DMS114 treated with DMSO at 0.1 percent for 48 hours (cell line): ENCODE measurements around the gene HIF3A.
"Not testable (repeated sequence)": the region's sequence is repeated elsewhere in the genome, so short reads cannot be mapped to it uniquely, and the experiment has no call there.

Experiments
- DNase-seq: peaks from one replicate; lab custom pipeline; 2025; ENCODE audit not compliant: unreplicated experiment; lab: John Stamatoyannopoulos, UW

Gene HIF3A

DNA sequence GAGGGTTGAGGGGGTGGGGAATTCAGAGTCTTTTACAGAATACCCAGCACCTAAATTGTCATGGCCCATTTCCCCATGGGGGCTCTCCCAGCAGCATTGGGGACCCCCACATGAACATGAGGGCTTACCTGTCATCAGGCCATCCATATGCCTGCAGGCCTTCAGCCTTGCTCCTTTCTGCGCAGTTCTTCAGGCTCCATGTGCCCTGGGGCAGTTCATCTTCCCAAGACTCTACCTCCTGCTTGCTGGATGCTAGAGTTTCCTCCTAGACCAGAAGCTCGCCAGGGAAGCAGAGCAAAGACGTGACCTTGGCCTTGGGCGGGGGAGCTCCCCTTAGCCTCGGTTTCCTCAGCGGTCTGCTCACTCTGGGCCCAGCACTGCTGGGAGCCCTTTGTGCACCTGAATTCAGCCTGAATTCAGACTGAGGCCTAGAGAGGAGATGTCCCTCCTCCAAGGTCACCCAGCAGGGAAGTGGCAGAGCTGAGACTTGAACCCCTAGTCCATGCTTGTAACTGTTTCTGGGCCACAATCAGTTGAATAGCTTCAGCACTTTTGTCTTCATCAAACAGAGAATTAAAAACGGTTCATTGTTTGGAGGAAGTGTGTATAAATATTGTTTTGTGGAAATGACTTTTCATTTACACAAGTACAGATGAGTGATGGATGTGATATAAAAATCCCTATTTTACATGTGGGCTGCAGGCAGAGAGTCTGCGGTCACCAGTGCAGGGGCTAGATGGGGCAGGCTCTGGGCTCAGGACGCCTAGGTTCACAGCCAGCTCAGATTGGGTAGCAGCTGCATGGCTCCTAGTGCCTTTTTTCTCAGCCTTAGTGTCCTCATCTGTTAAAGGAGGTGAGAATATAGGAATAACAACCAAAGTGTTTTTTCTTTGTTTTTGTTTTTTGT is 59.6 kb downstream of the HIF3A start:
- DNase-seq: no peak

DNA sequence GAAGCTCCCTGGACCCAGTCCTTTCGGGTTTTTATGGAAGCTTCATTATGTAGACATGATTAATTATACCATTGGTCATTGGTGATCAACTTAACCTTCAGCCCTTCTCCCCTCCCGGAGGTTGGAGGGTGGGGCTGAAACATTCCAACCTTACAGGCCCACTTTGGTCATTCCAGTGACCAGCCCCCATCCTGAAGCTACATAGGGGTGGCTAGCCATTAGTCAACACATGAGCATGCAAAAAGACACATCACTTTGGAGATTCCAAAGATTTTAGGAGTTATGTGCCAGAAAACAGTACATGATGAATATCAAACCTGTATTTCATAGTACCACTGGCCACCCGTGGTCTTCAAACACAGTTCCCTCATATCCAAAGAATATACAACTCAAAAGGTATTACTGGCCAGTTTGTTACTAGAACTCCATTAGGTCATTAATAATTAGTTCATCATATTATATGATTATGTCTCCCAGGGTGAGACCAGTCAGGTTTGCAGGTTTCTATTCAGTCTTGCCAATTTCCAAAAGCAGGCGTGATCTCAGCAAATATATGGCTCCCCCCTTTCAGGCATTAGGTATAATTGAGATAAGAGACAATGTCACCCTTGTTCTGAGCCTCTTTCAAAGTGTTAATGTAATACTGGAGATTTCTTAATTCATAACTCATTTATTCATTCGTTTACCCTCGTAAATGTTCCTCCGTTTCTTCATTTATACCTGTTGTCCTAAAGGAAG is 61.2 kb downstream of the HIF3A start:
- no peak for DNase-seq

DNA sequence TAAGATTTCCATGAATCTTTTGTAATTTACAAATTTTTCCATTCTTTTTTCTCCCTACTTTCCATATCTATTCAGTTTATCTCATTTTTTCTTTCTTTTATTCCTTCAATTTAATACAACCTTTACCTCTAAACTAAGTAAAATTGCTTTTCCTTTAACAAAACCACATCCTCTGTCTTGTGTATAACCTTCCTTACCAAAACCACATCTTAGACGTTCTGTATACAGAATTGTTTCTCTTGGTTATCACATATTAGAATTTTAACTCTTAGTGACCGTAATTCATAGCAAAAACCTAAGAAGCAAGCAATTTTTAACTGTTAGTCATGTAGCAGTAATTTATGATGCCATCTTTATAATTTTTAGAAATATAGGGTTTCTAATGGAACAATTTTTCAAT is 65.1 kb downstream of the HIF3A start:
- DNase-seq: no peak

DNA sequence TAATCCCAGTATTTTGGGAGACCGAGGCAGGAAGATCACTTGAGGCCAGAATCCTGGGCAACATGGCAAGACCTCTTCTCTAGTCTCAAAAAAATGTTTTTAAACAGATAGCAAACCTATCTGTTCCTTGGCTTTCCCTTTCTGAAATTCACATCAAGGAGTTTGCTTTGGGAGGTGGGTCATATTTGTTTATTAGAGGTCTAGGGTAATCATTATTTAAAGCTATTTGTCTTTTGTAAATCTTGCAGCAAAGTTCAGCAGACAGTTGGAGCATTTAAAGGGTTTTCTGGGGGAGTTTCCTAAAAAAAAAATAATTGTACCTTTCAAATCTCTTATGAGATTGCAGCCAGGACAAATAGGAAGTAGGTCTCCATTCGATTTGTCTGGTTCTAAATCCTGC is 67.5 kb downstream of the HIF3A start:
- DNase-seq: no peak

DNA sequence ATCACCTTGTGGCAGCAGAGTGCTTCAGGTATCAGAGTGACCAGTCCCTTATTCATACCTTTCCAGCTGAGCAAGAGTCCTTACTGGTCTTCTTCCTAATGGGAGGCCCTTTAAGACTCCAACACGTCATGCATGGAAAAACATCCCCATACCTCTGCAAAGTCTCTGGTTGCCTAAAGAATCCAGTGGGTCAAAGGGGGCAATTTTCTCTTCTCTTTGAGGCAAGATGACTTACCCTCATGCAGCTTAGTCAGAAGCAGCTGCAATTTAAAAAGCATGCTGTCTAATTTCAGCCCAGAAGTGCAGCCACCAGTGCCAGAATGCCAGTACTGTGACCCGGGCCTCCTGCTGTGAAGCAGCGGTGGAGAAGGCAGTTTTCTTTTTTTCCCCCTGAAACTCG is 68.7 kb downstream of the HIF3A start:
- DNase-seq: no peak

DNA sequence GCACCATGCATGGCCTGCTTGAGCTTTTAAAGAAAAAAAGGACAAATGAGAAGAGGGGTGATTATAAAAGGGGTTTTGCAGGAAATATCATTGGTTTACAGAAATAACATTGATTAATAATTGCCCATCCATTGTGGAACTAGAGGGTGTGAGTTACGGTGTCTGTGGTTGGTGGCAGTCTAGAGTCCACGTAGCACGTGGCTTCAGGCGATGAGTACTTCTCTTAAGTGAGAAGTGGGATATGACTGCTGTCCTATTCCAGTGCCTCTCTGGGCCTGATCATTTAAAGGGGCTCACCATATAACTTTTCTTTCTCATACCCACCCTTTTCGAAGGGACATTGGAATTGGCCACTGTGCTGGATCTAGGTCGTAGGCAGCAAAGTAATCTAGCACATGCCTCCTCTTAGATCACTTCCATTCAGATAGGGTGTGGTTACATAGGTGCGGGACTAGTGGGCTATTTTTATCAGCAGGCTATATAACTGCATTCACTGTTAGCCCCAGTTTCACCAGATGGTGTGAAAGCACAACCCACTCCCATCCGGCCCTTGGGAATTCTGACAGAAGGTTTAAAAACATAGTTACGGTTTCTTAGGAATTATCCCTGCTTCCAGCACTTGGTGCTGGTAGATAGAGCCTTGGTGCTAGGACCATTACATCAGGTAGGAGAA is 69.9 kb downstream of the HIF3A start:
- no peak for DNase-seq

DNA sequence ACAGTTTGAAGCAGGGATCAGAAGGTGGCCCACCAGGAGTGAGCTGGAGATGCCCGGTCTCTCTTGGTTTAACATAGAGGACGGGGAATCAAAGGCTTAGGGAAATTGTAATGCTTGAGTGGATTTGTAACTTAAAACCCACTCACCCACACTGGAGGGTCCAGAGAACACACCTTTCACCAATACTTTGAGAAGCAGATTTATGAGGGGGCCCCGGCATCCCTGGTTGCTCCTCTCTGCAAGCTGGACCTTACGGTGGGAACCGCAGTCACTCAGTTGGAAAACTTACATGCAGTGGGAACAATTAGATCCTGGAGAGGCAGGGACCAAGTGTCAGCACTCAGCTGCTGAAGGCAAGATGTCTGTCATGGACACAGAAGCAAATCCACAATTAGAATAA is 70.6 kb downstream of the HIF3A start:
- no peak for DNase-seq

DNA sequence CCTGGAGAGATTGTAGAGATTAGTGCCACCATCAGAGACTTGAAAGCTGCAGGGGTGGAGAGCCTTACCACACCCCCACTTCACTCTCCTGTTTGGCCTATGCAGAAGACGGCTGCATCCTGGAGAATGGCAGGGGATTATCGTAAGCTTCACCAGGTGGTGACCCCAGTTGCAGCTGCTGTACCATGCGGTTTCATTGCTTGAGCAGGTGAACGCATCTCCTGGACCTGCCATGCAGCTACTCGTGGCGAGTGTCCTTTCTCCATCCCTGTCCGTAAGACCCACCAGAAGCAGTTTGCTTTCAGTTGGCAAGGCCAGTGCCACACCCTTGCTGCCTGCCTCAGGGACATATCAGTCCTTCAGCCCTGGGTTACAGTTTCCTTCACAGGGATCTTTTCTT is 71.3 kb downstream of the HIF3A start:
- no peak for DNase-seq

DNA sequence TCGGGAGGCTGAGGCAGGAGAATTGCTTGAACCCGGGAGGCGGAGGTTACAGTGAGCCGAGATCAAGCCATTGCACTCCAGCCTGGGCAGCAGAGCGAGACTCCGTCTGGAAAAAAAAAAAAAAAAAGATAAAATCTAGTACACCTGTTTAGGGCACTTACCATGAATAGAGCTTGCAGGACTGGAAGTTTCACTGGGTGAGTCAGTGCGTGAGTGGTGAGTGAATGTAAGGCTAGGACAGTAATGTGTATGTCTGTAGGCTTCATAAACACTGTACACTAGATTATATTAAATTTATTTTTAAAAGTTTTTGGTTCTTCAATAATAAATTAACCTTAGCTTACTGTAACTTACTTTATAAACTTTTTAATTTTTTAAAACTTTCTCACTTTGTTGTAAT is 73.0 kb downstream of the HIF3A start:
- no peak for DNase-seq

DNA sequence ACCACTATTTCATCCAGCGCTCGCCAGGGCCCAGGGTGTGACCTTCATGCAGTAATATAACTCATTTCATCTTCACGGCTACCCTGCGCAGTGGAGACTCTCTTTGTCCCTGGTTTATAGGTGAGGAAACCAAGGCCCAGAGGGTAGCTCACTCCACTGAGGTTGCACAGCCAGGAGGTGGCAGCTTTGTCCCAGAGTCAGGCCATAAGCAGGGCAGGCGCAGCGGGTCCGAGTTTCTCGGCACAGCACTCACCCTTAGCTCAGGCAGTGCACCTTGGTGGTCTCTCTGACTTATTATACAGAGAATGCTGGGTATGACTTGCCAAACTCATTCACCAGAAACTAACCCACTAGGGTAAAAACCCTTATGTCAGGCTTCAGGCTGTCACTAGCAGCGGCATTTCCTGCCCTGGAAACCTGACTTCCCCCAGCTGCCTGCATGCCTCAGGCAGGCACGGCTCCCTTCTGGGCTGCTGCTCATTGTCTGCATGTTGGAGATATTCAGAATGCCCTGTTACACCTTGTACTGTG is 74.6 kb downstream of the HIF3A start:
- no peak for DNase-seq

DNA sequence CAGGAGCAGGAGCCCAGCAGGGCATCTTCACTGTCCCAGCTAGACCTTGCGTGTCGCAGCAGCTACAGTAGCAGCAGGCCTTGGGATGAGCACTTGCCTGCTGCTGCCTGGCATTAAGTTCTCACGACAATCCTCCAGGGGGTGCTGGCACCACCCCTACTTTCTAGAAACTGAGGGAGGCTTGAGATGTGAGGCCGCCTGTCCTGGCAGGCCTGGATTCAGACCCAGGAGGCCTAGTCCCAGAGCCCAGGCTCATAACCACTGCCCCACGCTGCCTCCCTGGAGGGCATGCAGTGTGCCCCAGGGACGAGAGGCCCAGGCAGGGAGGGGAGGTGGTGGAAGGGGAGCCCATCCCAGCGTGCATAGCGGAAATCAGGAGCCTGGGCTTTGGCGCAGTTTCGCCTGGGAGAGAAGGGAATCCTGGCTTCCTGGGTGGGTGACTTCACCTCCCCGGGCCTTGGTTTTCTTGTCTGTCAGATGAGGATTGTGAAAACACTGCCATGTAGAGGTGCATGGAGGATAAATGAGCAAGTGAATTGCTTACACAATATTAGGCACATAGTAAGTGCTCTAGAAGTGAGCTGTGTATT is 76.2 kb downstream of the HIF3A start:
- DNase-seq: no peak

DNA sequence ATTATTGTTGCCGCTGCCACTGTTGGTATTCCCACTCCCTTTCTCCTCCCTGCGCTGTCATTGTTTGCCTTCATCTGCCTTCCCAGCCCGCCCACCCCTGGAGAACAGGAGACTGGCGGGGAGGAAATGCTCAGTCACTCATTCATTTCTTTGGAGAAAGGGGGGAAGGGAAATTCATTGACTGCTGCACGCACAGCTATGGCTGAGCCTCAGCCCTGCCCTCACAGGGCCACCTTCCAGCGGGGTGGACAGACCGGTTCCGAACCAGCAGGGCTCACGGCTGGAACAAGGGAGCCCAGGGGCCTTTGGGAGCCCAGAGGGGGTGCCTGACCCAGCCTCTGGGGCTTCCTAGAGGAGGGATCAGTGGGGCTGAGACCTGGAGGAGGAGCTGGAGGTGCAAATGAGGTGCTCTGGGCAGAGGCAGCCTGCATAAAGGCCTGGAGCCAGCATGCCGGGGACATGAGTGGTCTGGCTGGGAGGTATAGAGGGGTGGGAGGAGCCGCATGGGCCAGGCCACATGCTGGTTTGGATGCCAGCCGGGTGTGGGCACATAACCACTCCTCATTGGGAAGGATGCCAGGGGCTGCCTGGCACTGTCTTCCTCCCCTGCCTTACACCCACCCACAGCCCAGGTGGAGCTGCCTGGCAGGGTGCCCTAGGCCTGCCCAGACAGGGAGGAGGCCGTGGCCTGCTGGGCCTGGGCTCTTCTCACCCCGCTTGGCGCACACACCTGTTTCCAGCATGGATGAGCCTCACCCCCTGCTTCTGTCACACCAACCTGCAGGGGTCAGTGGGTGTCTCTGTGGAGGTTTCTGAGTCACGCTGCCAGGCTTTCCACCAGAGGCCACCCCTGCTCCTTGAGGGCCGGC is 76.9 kb downstream of the HIF3A start:
- DNase-seq: no peak

DNA sequence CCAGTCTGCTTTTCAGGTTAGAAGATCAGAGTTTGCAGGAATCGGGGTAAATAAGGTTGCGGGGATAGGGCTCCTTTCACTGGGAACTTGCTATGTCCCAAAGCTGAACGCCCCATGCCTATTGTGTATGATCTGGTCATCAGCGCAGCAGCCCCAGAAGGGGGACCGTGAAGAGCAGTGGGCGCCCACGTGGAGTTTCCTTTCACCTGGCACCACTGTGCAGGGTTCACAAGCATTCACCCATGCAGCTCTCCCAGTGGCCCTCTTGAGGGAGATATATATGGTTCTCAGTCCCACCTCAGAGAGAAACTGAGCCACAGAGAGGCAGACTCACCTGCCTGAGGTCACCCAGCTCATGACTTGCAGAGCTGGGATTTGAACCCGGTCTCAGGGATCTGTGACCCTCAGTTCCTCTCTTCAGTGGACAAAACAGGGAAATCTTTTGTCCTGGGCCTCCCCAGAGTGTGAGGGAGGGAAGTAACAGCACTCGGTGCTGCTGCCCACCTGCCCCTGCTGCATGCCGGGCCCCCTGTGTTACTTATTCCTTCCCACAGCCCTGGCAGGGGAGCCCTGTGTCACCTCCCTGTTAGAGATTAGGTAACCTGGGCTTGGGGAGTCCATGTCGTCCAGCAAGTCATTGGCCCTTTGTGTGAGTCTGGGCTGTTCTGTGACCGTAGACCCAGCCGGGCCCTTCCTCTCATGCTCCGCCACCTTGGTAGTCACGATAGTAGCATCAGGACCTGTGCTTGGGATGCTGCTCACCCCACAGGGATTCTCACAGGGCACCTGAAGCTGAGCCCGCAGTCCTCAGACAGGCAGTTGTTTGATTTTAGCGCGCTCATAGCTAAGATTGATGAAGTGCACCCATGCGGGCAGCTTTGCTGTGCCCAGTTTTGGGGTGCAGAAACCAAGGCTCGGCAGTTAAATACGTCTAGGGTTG is 78.0 kb downstream of the HIF3A start:
- DNase-seq: no peak

DNA sequence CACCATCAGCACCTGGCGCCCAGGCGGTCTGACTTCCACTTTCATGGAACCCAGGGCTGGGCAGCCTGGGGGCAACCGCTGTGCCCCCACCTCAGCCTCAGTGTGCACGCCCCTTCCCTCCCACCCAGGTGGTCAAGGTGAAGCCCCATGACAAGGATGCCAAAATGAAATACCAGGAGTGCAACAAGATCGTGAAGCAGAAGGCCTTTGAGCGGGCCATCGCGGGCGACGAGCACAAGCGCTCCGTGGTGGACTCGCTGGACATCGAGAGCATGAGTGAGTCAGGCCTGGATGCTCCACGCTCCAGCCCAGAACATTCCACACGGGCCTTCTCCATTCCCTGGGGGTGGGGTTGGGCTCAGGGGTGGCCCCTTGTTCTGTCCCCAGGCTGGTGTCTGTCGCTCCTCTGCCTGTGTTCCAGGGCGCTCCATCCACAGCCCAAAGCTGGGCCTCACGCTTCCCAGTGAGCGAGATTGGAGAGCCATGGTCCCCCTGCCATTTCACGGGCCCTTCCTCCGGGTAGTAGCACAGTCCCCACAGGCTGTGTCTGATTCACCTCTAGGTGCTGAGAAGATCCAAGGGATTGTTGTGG is 78.7 kb downstream of the HIF3A start:
- DNase-seq: not testable (repeated sequence)

DNA sequence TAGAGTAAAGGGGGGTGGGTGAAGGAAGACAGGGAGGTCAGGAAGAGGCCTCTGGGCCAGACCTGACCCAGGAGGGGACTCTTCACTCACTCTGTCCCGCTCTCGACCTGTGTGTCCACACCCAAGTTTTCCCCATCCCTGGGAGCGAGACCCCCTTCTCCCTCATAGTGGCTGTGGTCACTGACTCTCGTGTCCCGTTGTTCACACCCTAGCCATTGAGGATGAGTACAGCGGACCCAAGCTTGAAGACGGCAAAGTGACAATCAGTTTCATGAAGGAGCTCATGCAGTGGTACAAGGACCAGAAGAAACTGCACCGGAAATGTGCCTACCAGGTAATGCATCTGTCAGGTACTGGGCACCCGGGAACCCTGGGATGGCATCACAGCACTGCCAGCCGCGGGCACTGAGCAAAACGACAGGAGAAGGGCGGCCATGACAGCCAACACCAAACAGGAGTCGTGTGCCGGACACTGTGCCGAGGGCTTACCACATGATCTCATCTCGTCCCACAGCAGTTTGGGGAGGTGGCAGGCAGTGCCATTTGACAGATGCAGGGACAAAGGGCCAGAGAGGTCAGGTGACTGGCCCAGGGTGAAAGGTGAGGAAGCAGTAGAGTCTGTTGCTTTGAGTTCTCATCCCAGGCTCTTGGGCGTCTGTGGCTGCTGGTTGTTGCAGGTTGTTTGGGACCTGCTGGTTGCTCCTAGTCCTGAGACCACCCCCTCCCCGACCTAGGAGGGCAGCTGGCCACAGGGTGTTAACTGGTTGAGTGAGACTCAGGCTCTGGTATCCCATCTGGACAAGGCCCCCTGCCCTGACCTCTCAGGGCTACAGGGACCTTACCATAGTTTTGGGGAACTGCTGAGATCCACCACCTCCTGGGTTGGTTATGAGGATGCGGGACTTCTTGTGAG is 79.7 kb downstream of the HIF3A start:
- no peak for DNase-seq

DNA sequence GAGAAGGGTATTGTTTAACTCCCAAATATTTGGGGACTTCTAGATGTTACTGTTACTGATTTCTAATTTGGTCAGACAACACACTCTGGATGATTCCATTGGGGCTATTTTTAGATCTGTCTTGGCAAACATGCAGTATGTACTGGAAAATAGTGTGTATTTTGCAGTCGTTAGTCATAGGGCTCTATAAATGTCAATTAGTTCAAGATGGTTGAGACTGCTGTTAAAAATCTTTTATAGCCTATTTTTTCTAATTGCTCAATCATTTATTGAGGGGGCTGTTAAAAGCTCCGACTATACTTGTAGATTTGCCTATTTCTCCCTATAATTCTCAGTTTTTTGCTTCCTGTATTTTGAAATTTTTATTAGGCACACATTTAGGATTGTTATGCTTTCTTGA is 81.4 kb downstream of the HIF3A start:
- no peak for DNase-seq

DNA sequence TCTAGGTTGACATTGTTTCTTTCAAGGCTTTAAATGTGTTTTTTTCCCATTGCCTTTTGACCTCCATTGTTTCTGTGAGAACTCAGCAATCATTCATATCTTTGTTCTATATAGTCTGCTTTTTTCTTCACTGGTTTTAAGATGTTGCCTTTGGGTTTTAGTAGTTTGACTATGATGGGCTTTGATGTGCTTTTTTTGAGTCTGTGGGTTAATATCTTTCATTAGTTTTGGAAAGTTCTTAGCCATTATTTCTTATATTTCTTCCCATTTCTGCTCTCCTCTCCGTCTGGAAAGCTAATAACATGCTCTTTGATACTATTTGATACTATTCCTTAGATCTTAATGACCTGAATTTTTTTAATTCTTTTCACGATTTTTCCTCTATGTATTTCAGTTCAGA is 83.8 kb downstream of the HIF3A start:
- DNase-seq: no peak

DNA sequence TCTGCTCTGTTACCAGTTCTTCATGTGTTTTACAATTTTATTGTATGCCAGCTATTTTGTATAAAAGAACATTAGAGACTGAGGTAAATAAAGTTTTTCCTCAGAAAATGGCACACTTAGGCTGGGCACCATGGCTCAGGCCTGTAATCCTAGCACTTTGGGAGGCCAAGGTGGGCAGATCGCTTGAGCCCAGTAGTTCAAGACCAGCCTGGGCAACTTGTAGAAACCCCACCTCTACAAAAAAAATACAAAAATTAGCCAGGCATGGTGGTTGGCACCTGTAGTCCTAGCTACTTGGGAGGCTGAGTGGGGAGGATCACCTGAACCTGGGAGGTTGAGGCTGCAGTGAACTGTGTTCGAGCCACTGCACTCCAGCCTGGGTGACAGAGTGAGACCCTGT is 84.5 kb downstream of the HIF3A start:
- no peak for DNase-seq
